Stomach (tissue), 4 donors: Measurements from ENCODE around the gene HDGFL2.

Experiments used
- EP300 ChIP-seq: sonication (generic); formaldehyde crosslinking; IDR thresholded peaks from one replicate; pipeline ENCODE4 v1.6.1; 2017; ENCODE audit warnings: antibody characterized with exemption
- TF ChIP-seq, protein P1 (sequence below), 7 experiments: fragments of 450-650 bp in 4 of 7; fragments of 200-600 bp in 3 of 7; sonication (generic) in 3 of 7; IDR thresholded peaks; one replicate each; pipeline ENCODE4 v1.5.1; 2016 to 2019; ENCODE audit warnings: antibody characterized with exemption in 7 of 7, control low read depth in 2 of 7, mild to moderate bottlenecking in 1 of 7

- TF ChIP-seq, protein P1, sequence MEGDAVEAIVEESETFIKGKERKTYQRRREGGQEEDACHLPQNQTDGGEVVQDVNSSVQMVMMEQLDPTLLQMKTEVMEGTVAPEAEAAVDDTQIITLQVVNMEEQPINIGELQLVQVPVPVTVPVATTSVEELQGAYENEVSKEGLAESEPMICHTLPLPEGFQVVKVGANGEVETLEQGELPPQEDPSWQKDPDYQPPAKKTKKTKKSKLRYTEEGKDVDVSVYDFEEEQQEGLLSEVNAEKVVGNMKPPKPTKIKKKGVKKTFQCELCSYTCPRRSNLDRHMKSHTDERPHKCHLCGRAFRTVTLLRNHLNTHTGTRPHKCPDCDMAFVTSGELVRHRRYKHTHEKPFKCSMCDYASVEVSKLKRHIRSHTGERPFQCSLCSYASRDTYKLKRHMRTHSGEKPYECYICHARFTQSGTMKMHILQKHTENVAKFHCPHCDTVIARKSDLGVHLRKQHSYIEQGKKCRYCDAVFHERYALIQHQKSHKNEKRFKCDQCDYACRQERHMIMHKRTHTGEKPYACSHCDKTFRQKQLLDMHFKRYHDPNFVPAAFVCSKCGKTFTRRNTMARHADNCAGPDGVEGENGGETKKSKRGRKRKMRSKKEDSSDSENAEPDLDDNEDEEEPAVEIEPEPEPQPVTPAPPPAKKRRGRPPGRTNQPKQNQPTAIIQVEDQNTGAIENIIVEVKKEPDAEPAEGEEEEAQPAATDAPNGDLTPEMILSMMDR (IDR thresholded peaks at IDR 0.05), result no peak
- no peak for TF ChIP-seq EP300
Measured at GRCh38 chr19:4534836-4535658, 63.0 kb downstream of the HDGFL2 start, which contains the start of gene PLIN5.
